GM12878 (cell line): ENCODE measurements around the gene DDX49. TPM values are rescaled to one million over a fixed set of nuclear protein-coding genes. Genes with fewer than 3 reads are reported as not detected.

Source experiments
- ATAC-seq: fragments of 200-7000 bp; cut with Tn5 transposase; 3 replicates; pipeline ENCODE4 v1.9.1; 2020; ENCODE audit warnings: mild to moderate bottlenecking, moderate library complexity
- BruUV-seq: library from RNA; stranded (reverse); fragments of 400-500 nt; replicated peaks from 2 replicates; lab custom pipeline; 2021; lab: Mats Ljungman, UMichigan
- CTCF ChIA-PET: fragments of 300-600 bp; sonication (Branson Sonifier 250); formaldehyde crosslinking; extraction: SDS; loops from one replicate; lab custom pipeline; 2021; ENCODE audit warnings: inconsistent platforms; lab: Yijun Ruan, JAX
- POLR2A ChIA-PET: fragments of 350-600 bp; formaldehyde crosslinking; extraction: SDS; loops from one replicate; lab custom pipeline; 2021; ENCODE audit warnings: inconsistent platforms; lab: Charles Lee
- RAD21 ChIA-PET: fragments of 300-600 bp; sonication (Branson Sonifier 250); formaldehyde crosslinking; loops from one replicate; lab custom pipeline; 2023; ENCODE audit warnings: antibody characterized with exemption; ENCODE audit not compliant: unreplicated experiment; lab: Charles Lee
- SMC1A ChIA-PET: fragments of 300-600 bp; sonication (Branson Sonifier 250); formaldehyde crosslinking; loops from one replicate; lab custom pipeline; 2023; ENCODE audit not compliant: unreplicated experiment, uncharacterized antibody; lab: Charles Lee
- DNase-seq: peaks from one replicate; pipeline ENCODE4 v3.0.0-alpha.2; 2011; ENCODE audit warnings: low read depth, low spot score
- FAIRE-seq: peaks from 3 replicates; lab custom pipeline; 2011; peaks lifted over from hg19 to GRCh38; lab: Jason Lieb, UNC
- H2AFZ ChIP-seq: 2 replicates; pipeline ENCODE4 v1.6.0; 2011; ENCODE audit warnings: low read depth, low read length, control low read depth; ENCODE audit not compliant: control insufficient read depth
- H3K27ac ChIP-seq: 2 replicates; pipeline ENCODE4 v1.5.1; 2011; ENCODE audit warnings: control low read depth; ENCODE audit not compliant: control insufficient read depth, insufficient read depth
- H3K27me3 ChIP-seq, 2 experiments: replicated peaks in 1 of 2; 2 replicates each; pipeline versions ENCODE4 v1.6.0 to v1.6.1; 2011; ENCODE audit warnings: low read length in 1 of 2; ENCODE audit not compliant: control insufficient read depth in 2 of 2, insufficient read depth in 2 of 2
- H3K36me3 ChIP-seq, 2 experiments: 2 replicates each; pipeline ENCODE4 v1.5.1; 2011; ENCODE audit warnings: low read length in 1 of 2; ENCODE audit not compliant: control insufficient read depth in 2 of 2, insufficient read depth in 2 of 2
- H3K4me1 ChIP-seq: 2 replicates; pipeline ENCODE4 v1.6.1; 2011; ENCODE audit warnings: mild to moderate bottlenecking, low read length, moderate library complexity, mixed read lengths; ENCODE audit not compliant: control insufficient read depth, insufficient read depth
- H3K4me2 ChIP-seq: 2 replicates; pipeline ENCODE4 v1.6.0; 2011; ENCODE audit warnings: control low read depth; ENCODE audit not compliant: control insufficient read depth, insufficient read depth
- H3K4me3 ChIP-seq: fragments of 200-600 bp; sonication (generic); 2 replicates; pipeline ENCODE4 v1.5.1; 2016
- H3K79me2 ChIP-seq: 2 replicates; pipeline ENCODE4 v1.6.0; 2011; ENCODE audit warnings: low read length; ENCODE audit not compliant: control insufficient read depth, insufficient read depth
- H3K9ac ChIP-seq: 2 replicates; pipeline ENCODE4 v1.8.0; 2011; ENCODE audit warnings: low read length, control low read depth, mixed read lengths; ENCODE audit not compliant: control insufficient read depth, insufficient read depth
- H3K9me3 ChIP-seq: replicated peaks from 3 replicates; pipeline ENCODE4 v1.5.1; 2011; ENCODE audit warnings: mild to moderate bottlenecking, low read length; ENCODE audit not compliant: control insufficient read depth, insufficient read depth
- H4K20me1 ChIP-seq: 2 replicates; pipeline ENCODE4 v1.6.0; 2011; ENCODE audit not compliant: control insufficient read depth, insufficient read depth
- EZH2 ChIP-seq: IDR thresholded peaks from 2 replicates; pipeline ENCODE4 v1.6.1; 2012; ENCODE audit warnings: low read depth, mild to moderate bottlenecking, control low read depth, inconsistent platforms, low read length, borderline replicate concordance; ENCODE audit not compliant: control insufficient read depth
- GABPA ChIP-seq: IDR thresholded peaks from 2 replicates; pipeline ENCODE4 v1.6.1; 2014; ENCODE audit warnings: antibody characterized with exemption, low read depth, mild to moderate bottlenecking, inconsistent platforms
- NR2C2 ChIP-seq: IDR thresholded peaks from 2 replicates; pipeline ENCODE4 v1.6.1; 2011; ENCODE audit warnings: borderline replicate concordance, low read depth; ENCODE audit not compliant: control insufficient read depth, insufficient read length
- RAD51 ChIP-seq: fragments of 450-650 bp; IDR thresholded peaks from 2 replicates; pipeline ENCODE4 v1.6.1; 2016; ENCODE audit warnings: moderate library complexity, mild to moderate bottlenecking, inconsistent platforms
- RELB ChIP-seq: fragments of 450-650 bp; IDR thresholded peaks from 2 replicates; pipeline ENCODE4 v1.6.1; 2017; ENCODE audit warnings: low read depth, mild to moderate bottlenecking, moderate library complexity
- ZBED1 ChIP-seq: IDR thresholded peaks from 2 replicates; pipeline ENCODE4 v1.6.1; 2016; ENCODE audit warnings: borderline replicate concordance
- ZZZ3 ChIP-seq: IDR thresholded peaks from 2 replicates; pipeline ENCODE4 v1.6.1; 2011; ENCODE audit warnings: low read depth; ENCODE audit not compliant: control insufficient read depth, insufficient read length
- WGBS: methylation state at CpG from one replicate; pipeline ENCODE4 v1.1.6; 2016; ENCODE audit warnings: low lambda C conversion rate; ENCODE audit not compliant: insufficient replicate concordance, insufficient coverage; ENCODE audit errors: missing lambda C conversion rate; 5-methylcytosine and 5-hydroxymethylcytosine counted together
- in situ Hi-C: fragments of 300-500 bp; cut with MboI; formaldehyde crosslinking; loops from 9 replicates; pipeline ENCODE4 v1.14.3; 2018; ENCODE audit warnings: mixed read lengths
- intact Hi-C: fragments of 100-400 bp; cut with micrococcal nuclease; formaldehyde crosslinking; loops from one replicate; pipeline ENCODE4 v1.14.2; 2022; ENCODE audit not compliant: unreplicated experiment
- polyA plus RNA-seq, 11 experiments: library from polyadenylated mRNA; depleted of rRNA in 4 of 11; unstranded in 6 of 11; stranded (reverse) in 5 of 11; fragments of >200 nt; fragmentation: Nextera tagmentation in 4 of 11; fragmentation: Illumina TruSeq in 1 of 11; extraction: Ambion mirVana in 4 of 11; extraction: Trizol in 1 of 11; gene quantifications; 1 replicate in 1 of 11; 2 replicates in 10 of 11; pipeline versions ENCODE4 v1.2.1 to v1.2.3, GENCODE V29; 2011 to 2016; ENCODE audit warnings: inconsistent platforms in 2 of 11, missing spikeins in 2 of 11, low read depth in 1 of 11
- total RNA-seq, 4 experiments: library from RNA; depleted of rRNA in 3 of 4; stranded (reverse); fragments of >200 nt in 3 of 4; fragmentation: Illumina TruSeq in 1 of 4; extraction: Trizol in 1 of 4; gene quantifications; 2 replicates each; pipeline versions ENCODE4 v1.2.1 to v1.2.3, GENCODE V29; 2013 to 2021

Gene DDX49
- total and polyA plus RNA-seq, 10 of the 15 experiments (the other 5 are each of a cell fraction or from before 2014, with no cell fraction given) = 0.58 to 102 (median 48.1) TPM

DNA sequence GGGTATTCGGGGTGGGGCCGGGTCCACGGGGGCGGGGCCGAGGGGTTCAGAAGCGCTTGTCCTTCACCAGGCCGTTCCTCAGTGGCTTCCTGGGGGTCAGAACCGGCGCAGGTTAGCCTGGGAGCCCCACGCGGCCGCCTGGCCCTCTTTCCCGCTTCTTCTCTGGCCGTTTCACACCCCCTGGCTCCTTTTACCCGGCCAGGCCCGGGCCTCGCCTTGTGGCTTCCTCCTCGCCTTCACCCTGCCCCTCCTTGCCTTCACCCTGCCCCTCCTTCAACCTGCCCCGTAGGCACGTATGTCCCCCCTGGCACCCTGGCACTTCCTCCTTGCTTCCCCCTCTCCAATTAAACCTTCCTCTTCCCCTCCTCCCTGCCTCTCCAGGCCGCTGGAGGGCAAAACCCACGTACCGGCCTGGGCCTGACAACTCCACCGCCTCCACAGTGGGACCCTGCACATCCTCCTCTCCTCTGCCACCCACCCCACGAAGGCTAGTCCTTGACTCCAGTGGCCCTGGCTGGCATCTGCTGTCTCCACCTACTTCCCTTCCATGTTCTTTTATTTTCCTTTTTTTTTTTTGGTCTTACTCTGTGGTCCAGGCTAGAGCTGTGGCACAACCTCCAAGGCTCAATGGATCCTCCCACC lies 48.9 kb upstream of the DDX49 start:
- H3K27ac ChIP-seq = no peak overlapping the region
- no peaks in the 10 kb centered on the region for H3K79me2 ChIP-seq
- no peaks in the 10 kb centered on the region for H3K27me3 ChIP-seq
- in situ Hi-C loops = loop anchor here (25.0 kb wide), 1 partner anchor 408 kb away; no protein-coding TSS in a partner anchor
- no peak overlapping the region for H3K4me3 ChIP-seq
- no peaks in the 10 kb centered on the region for H3K4me1 ChIP-seq
- peaks cover 3 to 12% of the 10 kb centered on the region in 2 experiments; a peak in 3 of 4 replicates for H3K36me3 ChIP-seq
- no peak for DNase-seq
- intact Hi-C loops = no loop called here
- no peak overlapping the region for H2AFZ ChIP-seq
- no peaks in the 10 kb centered on the region; the same call in 1 of the 2 replicates for H4K20me1 ChIP-seq
- no TSS peak for BruUV-seq
- ChIA-PET CTCF (no interaction called here), POLR2A (no interaction called here), RAD21 (no interaction called here), SMC1A (no interaction called here)
- TF ChIP-seq GABPA (no peak), ZBED1 (no peak), ZZZ3 (no peak), EZH2 (no peak), RELB (no peak), NR2C2 (no peak), RAD51 (no peak)
- H3K9me3 ChIP-seq = no peaks in the 10 kb centered on the region
- FAIRE-seq = no peak
- WGBS = 69% methylated on average over 11 of the region's 25 CpGs
- H3K4me2 ChIP-seq = no peak overlapping the region
- H3K9ac ChIP-seq = no peak overlapping the region
- ATAC-seq = no peak
